HepG2 (cell line): ENCODE data around the gene JADE2. TPM values are rescaled to one million over a fixed set of nuclear protein-coding genes. Genes with fewer than 3 reads are reported as not detected.

ENCODE experiments used
- ATAC-seq: fragments of 200-7000 bp; cut with Tn5 transposase; 3 replicates; pipeline ENCODE4 v1.9.1; 2020; ENCODE audit warnings: mild to moderate bottlenecking, moderate library complexity
- BruUV-seq: library from RNA; stranded (reverse); fragments of 400-500 nt; replicated peaks from 2 replicates; lab custom pipeline; 2021; lab: Mats Ljungman, UMichigan
- CTCF ChIA-PET: fragments of 300-600 bp; formaldehyde crosslinking; extraction: SDS; loops from one replicate; lab custom pipeline; 2021; ENCODE audit warnings: low total read pairs, inconsistent platforms, low intra/inter-chr PET ratio; lab: Yijun Ruan, JAX
- POLR2A ChIA-PET: fragments of 350-600 bp; sonication (Branson Sonifier 250); formaldehyde crosslinking; loops from one replicate; lab custom pipeline; 2020; ENCODE audit warnings: antibody characterized with exemption, inconsistent platforms; lab: Yijun Ruan, JAX
- DNase-seq: peaks from one replicate; pipeline ENCODE4 v3.0.0-alpha.2; 2015; ENCODE audit warnings: low spot score
- FAIRE-seq: peaks from 3 replicates; lab custom pipeline; 2011; peaks lifted over from hg19 to GRCh38; lab: Jason Lieb, UNC
- H2AFZ ChIP-seq: one replicate; pipeline ENCODE4 v1.6.1; 2011; ENCODE audit warnings: low read length, inconsistent platforms
- H3K27ac ChIP-seq: fragments of 300-600 bp; 3 replicates; pipeline ENCODE4 v1.8.0; 2011; ENCODE audit warnings: mixed run types, mild to moderate bottlenecking, mixed read lengths, low read length, inconsistent platforms; ENCODE audit not compliant: insufficient read depth; ENCODE audit errors: extremely low read length
- H3K27me3 ChIP-seq, 2 experiments: fragments of 200-600 bp in 1 of 2; 2 replicates in 1 of 2; 3 replicates in 1 of 2; pipeline versions ENCODE4 v1.6.0 to v1.8.0; 2011; ENCODE audit warnings: low read length in 2 of 2, mild to moderate bottlenecking in 2 of 2, moderate library complexity in 2 of 2, inconsistent platforms in 1 of 2; ENCODE audit not compliant: insufficient read depth in 2 of 2, control insufficient read depth in 1 of 2
- H3K36me3 ChIP-seq, 2 experiments: fragments of 200-600 bp in 1 of 2; replicated peaks in 1 of 2; 2 replicates in 1 of 2; 3 replicates in 1 of 2; pipeline versions ENCODE4 v1.5.1 to v1.8.0; 2011; ENCODE audit warnings: low read length in 2 of 2, inconsistent platforms in 1 of 2; ENCODE audit not compliant: insufficient read depth in 2 of 2, control insufficient read depth in 1 of 2
- H3K4me1 ChIP-seq: 2 replicates; pipeline ENCODE4 v1.5.1; 2012; ENCODE audit warnings: low read length, inconsistent platforms; ENCODE audit not compliant: insufficient read depth
- H3K4me2 ChIP-seq: 2 replicates; pipeline ENCODE4 v1.6.0; 2011; ENCODE audit warnings: low read depth, low read length, inconsistent platforms
- H3K4me3 ChIP-seq, 3 experiments: fragments of 200-600 bp in 1 of 3; sonication (generic), shearing (Covaris generic) in 1 of 3; replicated peaks in 1 of 3; 2 replicates each; pipeline ENCODE4 v1.5.1; 2011 to 2016; ENCODE audit warnings: low read length in 3 of 3, inconsistent platforms in 2 of 3, low read depth in 2 of 3, mild to moderate bottlenecking in 2 of 3, control low read depth in 1 of 3, mixed read lengths in 1 of 3; ENCODE audit not compliant: insufficient read depth in 1 of 3
- H3K79me2 ChIP-seq: one replicate; pipeline ENCODE4 v1.6.1; 2011; ENCODE audit warnings: low read length, inconsistent platforms; ENCODE audit not compliant: insufficient read depth
- H3K9ac ChIP-seq: 2 replicates; pipeline ENCODE4 v1.6.0; 2011; ENCODE audit warnings: mild to moderate bottlenecking, low read depth, low read length, inconsistent platforms; ENCODE audit not compliant: insufficient read depth
- H3K9me3 ChIP-seq: 2 replicates; pipeline ENCODE4 v1.5.1; 2012; ENCODE audit warnings: mild to moderate bottlenecking, low read length
- H4K20me1 ChIP-seq: 2 replicates; pipeline ENCODE4 v1.6.0; 2011; ENCODE audit warnings: inconsistent platforms, mild to moderate bottlenecking, low read length, moderate library complexity; ENCODE audit not compliant: insufficient read depth
- CAMTA2 ChIP-seq: sonication (generic); formaldehyde crosslinking; IDR thresholded peaks from 2 replicates; pipeline ENCODE4 v1.4.0; 2020; ENCODE audit warnings: mild to moderate bottlenecking, missing genetic modification reagents, borderline replicate concordance
- FOXP4 ChIP-seq: sonication (generic); formaldehyde crosslinking; IDR thresholded peaks from 2 replicates; pipeline ENCODE4 v1.4.0; 2020; ENCODE audit warnings: missing genetic modification reagents
- MYC ChIP-seq: sonication (generic); formaldehyde crosslinking; IDR thresholded peaks from 2 replicates; pipeline ENCODE4 v1.9.0; 2021; ENCODE audit warnings: missing genetic modification reagents, borderline replicate concordance
- PPARG ChIP-seq: conservative IDR thresholded peaks from 2 replicates; pipeline ENCODE4 v1.6.1; 2016; ENCODE audit warnings: missing biosample characterization, missing genetic modification reagents
- TAF15 ChIP-seq: fragments of 200-400 bp; formaldehyde crosslinking; IDR thresholded peaks from one replicate; pipeline ENCODE4 v1.6.1; 2018; ENCODE audit warnings: mild to moderate bottlenecking, low read depth, low read length; ENCODE audit not compliant: poor library complexity, severe bottlenecking
- THYN1 ChIP-seq: sonication (generic); formaldehyde crosslinking; IDR thresholded peaks from 2 replicates; pipeline ENCODE4 v1.8.1; 2023; ENCODE audit warnings: low read depth, mild to moderate bottlenecking, moderate library complexity, missing genetic modification reagents, borderline replicate concordance
- ZNF629 ChIP-seq: sonication (generic); formaldehyde crosslinking; conservative IDR thresholded peaks from 2 replicates; pipeline ENCODE4 v1.5.0; 2020; ENCODE audit warnings: missing genetic modification reagents
- ZNF841 ChIP-seq: sonication (generic); formaldehyde crosslinking; IDR thresholded peaks from 2 replicates; pipeline ENCODE4 v1.8.1; 2023; ENCODE audit warnings: missing genetic modification reagents, borderline replicate concordance
- WGBS: methylation state at CpG from one replicate; pipeline ENCODE4 v1.1.6; 2017; ENCODE audit warnings: low lambda C conversion rate; 5-methylcytosine and 5-hydroxymethylcytosine counted together
- in situ Hi-C: cut with HindIII; loops from 2 replicates; pipeline ENCODE4 v1.10.0; 2017; ENCODE audit warnings: low pct_unique_long_range_greater_than_20kb; ENCODE audit not compliant: extremely low pct_ligation_motif_present
- intact Hi-C: fragments of 100-400 bp; cut with micrococcal nuclease; formaldehyde crosslinking; loops from one replicate; pipeline ENCODE4 v1.10.0; 2022; ENCODE audit not compliant: unreplicated experiment
- polyA plus RNA-seq, 8 experiments: library from polyadenylated mRNA; depleted of rRNA in 3 of 8; stranded (reverse) in 7 of 8; unstranded in 1 of 8; fragments of >200 nt; fragmentation: Illumina TruSeq in 4 of 8; extraction: Trizol in 4 of 8; gene quantifications; 2 replicates each; pipeline versions ENCODE4 v1.2.1 to v1.2.3, GENCODE V29; 2011 to 2016; ENCODE audit warnings: low read depth in 4 of 8, missing spikeins in 1 of 8, mixed read lengths in 1 of 8; ENCODE audit not compliant: insufficient read depth in 1 of 8
- total RNA-seq, 5 experiments: library from RNA; depleted of rRNA; stranded (reverse); fragments of >200 nt; fragmentation: Illumina TruSeq; extraction: Trizol; gene quantifications; 2 replicates each; pipeline ENCODE4 v1.2.3, GENCODE V29; 2016; ENCODE audit warnings: low read depth in 1 of 5

The JADE2 gene
- total and polyA plus RNA-seq, 2 of the 13 experiments (the other 11 are each of a cell fraction or from before 2014, with no cell fraction given): 7.5 to 15.1 TPM

- ChIA-PET CTCF (no interaction called here), POLR2A (interaction anchor here (0.6 kb wide), 1 partner anchor 49 kb away, joined by 3 read pairs; no protein-coding TSS in a partner anchor)
- Histone ChIP-seq H3K4me1 (no peaks in the 10 kb centered on the region), H3K79me2 (no peaks in the 10 kb centered on the region), H3K4me2 (no peak overlapping the region), H3K27me3 (no peaks in the 10 kb centered on the region), H4K20me1 (no peaks in the 10 kb centered on the region), H3K36me3 (peaks cover 25 to 78% of the 10 kb centered on the region in 2 experiments), H3K9ac (no peak overlapping the region), H2AFZ (no peak overlapping the region), H3K27ac (no peak overlapping the region), H3K9me3 (no peaks in the 10 kb centered on the region), H3K4me3 (no peak overlapping the region)
- 94% methylated on average over 5 of the region's 24 CpGs for WGBS
- intact Hi-C loops: no loop called here
- TF ChIP-seq ZNF841 (CRISPR knock-in tag): no peak
- TF ChIP-seq THYN1 (CRISPR knock-in tag): no peak
- no peak for TF ChIP-seq MYC (CRISPR knock-in tag)
- TF ChIP-seq TAF15: no peak
- no peak for TF ChIP-seq CAMTA2 (CRISPR knock-in tag)
- TF ChIP-seq FOXP4 (CRISPR knock-in tag): no peak
- no peak for TF ChIP-seq PPARG (CRISPR knock-in tag)
- TF ChIP-seq ZNF629 (CRISPR knock-in tag): peak; percentile 50; the same call in 1 of the 2 replicates
- BruUV-seq: no TSS peak
- ATAC-seq (no peak), DNase-seq (no peak), FAIRE-seq (no peak)
- in situ Hi-C loops: no loop called here
These were observed 43.6 kb downstream of the JADE2 start for GRCh38 chr5:134568761-134569695.
